ENCODE data around the gene SNTG2. TPM values are rescaled to one million over a fixed set of nuclear protein-coding genes. Genes with fewer than 3 reads are reported as not detected.

The SNTG2 gene
- total and polyA plus RNA-seq, 4 donors, result not detected

DNA sequence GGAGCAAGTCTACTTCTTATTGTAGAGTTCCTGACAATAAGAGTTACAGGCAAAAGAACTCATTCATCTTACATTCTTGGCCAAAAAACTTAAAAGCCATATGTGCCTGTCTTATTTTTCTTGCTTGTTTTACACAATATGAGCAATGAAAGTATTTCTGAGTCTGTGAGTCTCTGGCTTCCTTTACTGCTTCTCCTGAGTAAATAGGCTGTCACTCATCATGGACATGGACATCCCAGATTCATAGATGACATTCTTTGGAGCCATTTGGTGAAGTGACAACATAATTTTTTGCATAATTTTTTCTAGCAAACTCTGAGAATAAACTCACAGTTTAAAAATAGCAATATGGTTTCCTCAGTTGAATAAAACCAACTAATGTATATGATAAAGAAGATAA is 179.3 kb downstream of the SNTG2 start:
- Histone ChIP-seq H3K36me3 (ENCODE audit: control insufficient read depth in 4 of 4, insufficient read depth in 3 of 4, low read depth in 1 of 4, low read length in 3 of 4) (no peaks in the 10 kb centered on the region), H3K9ac (ENCODE audit: low read depth in 1 of 2, low read length in 2 of 2) (no peak overlapping the region), H3K9me3 (ENCODE audit: control insufficient read depth in 4 of 4, low read length in 3 of 4) (no peaks in the 10 kb centered on the region), H3K4me3 (ENCODE audit: low read depth in 1 of 3, low read length in 3 of 3) (no peak overlapping the region), H3K27ac (ENCODE audit: low read depth in 1 of 2, low read length in 2 of 2) (no peak overlapping the region), H3K27me3 (ENCODE audit: control insufficient read depth in 4 of 4, insufficient read depth in 4 of 4, low read length in 3 of 4) (no peaks in the 10 kb centered on the region), H3K4me1 (ENCODE audit: control insufficient read depth in 4 of 4, insufficient read depth in 4 of 4, low read length in 3 of 4) (no peaks in the 10 kb centered on the region)
- TF ChIP-seq SP1 (IDR thresholded peaks at IDR 0.05) (no peak), YY1 (IDR thresholded peaks at IDR 0.05) (no peak), HNF4G (IDR thresholded peaks at IDR 0.05) (no peak), NR2F2 (IDR thresholded peaks at IDR 0.05) (no peak), TAF1 (conservative IDR thresholded peaks at IDR 0.05) (no peak), RXRA (IDR thresholded peaks at IDR 0.05) (no peak), HNF4A (conservative IDR thresholded peaks at IDR 0.05) (no peak), JUND (IDR thresholded peaks at IDR 0.05) (no peak), FOXA2 (IDR thresholded peaks at IDR 0.05) (no peak), EGR1 (IDR thresholded peaks at IDR 0.05; ENCODE audit: low read depth in 2 of 2) (no peak)
- TF ChIP-seq, protein P1, sequence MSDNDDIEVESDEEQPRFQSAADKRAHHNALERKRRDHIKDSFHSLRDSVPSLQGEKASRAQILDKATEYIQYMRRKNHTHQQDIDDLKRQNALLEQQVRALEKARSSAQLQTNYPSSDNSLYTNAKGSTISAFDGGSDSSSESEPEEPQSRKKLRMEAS (IDR thresholded peaks at IDR 0.05), result no peak
- TF ChIP-seq, protein P2, sequence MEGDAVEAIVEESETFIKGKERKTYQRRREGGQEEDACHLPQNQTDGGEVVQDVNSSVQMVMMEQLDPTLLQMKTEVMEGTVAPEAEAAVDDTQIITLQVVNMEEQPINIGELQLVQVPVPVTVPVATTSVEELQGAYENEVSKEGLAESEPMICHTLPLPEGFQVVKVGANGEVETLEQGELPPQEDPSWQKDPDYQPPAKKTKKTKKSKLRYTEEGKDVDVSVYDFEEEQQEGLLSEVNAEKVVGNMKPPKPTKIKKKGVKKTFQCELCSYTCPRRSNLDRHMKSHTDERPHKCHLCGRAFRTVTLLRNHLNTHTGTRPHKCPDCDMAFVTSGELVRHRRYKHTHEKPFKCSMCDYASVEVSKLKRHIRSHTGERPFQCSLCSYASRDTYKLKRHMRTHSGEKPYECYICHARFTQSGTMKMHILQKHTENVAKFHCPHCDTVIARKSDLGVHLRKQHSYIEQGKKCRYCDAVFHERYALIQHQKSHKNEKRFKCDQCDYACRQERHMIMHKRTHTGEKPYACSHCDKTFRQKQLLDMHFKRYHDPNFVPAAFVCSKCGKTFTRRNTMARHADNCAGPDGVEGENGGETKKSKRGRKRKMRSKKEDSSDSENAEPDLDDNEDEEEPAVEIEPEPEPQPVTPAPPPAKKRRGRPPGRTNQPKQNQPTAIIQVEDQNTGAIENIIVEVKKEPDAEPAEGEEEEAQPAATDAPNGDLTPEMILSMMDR (IDR thresholded peaks at IDR 0.05; ENCODE audit: low read depth, low read length, missing input control), result no peak
- TF ChIP-seq, protein P3, sequence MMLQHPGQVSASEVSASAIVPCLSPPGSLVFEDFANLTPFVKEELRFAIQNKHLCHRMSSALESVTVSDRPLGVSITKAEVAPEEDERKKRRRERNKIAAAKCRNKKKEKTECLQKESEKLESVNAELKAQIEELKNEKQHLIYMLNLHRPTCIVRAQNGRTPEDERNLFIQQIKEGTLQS (IDR thresholded peaks at IDR 0.05), result no peak
- TF ChIP-seq, protein P4, sequence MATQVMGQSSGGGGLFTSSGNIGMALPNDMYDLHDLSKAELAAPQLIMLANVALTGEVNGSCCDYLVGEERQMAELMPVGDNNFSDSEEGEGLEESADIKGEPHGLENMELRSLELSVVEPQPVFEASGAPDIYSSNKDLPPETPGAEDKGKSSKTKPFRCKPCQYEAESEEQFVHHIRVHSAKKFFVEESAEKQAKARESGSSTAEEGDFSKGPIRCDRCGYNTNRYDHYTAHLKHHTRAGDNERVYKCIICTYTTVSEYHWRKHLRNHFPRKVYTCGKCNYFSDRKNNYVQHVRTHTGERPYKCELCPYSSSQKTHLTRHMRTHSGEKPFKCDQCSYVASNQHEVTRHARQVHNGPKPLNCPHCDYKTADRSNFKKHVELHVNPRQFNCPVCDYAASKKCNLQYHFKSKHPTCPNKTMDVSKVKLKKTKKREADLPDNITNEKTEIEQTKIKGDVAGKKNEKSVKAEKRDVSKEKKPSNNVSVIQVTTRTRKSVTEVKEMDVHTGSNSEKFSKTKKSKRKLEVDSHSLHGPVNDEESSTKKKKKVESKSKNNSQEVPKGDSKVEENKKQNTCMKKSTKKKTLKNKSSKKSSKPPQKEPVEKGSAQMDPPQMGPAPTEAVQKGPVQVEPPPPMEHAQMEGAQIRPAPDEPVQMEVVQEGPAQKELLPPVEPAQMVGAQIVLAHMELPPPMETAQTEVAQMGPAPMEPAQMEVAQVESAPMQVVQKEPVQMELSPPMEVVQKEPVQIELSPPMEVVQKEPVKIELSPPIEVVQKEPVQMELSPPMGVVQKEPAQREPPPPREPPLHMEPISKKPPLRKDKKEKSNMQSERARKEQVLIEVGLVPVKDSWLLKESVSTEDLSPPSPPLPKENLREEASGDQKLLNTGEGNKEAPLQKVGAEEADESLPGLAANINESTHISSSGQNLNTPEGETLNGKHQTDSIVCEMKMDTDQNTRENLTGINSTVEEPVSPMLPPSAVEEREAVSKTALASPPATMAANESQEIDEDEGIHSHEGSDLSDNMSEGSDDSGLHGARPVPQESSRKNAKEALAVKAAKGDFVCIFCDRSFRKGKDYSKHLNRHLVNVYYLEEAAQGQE (IDR thresholded peaks at IDR 0.05), result no peak
- TF ChIP-seq, protein P5, sequence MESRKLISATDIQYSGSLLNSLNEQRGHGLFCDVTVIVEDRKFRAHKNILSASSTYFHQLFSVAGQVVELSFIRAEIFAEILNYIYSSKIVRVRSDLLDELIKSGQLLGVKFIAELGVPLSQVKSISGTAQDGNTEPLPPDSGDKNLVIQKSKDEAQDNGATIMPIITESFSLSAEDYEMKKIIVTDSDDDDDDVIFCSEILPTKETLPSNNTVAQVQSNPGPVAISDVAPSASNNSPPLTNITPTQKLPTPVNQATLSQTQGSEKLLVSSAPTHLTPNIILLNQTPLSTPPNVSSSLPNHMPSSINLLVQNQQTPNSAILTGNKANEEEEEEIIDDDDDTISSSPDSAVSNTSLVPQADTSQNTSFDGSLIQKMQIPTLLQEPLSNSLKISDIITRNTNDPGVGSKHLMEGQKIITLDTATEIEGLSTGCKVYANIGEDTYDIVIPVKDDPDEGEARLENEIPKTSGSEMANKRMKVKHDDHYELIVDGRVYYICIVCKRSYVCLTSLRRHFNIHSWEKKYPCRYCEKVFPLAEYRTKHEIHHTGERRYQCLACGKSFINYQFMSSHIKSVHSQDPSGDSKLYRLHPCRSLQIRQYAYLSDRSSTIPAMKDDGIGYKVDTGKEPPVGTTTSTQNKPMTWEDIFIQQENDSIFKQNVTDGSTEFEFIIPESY (IDR thresholded peaks at IDR 0.05), result no peak
- DNase-seq (ENCODE audit: low spot score), result no peak

DNA sequence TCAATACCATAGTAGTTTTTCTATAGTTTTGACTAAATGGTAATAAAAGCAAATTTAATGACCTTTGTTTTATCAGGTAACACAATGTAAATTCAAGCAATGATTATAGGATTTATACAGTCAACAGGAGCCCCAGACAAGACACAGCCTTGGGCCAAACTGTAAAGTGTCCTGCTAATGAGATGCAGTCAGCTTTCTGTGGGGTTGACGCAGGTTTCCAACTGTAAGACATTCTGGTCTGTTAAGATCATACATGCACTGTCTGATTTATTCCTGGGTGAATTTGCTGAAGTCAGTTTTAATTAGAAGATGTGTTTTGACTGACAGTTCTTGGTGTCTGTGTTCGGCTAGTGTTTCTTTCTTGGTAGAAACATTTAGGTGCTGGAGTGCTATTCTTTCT is 180.3 kb downstream of the SNTG2 start:
- TF ChIP-seq YY1 (IDR thresholded peaks at IDR 0.05) (no peak), HNF4G (IDR thresholded peaks at IDR 0.05) (no peak), HNF4A (conservative IDR thresholded peaks at IDR 0.05) (no peak), GABPA (IDR thresholded peaks at IDR 0.05 in 1 of 2, conservative IDR thresholded peaks at IDR 0.05 in 1 of 2) (no peak), SP1 (IDR thresholded peaks at IDR 0.05) (no peak)

More for the DNA sequence above, 180.3 kb downstream of the SNTG2 start:
- H3K9ac ChIP-seq (ENCODE audit: low read depth in 1 of 2, low read length in 2 of 2), result no peak overlapping the region
- whole genome bisulfite sequencing, result 70% methylated on average over 2 of the region's 2 CpGs
- no peaks in the 10 kb centered on the region for H3K36me3 ChIP-seq (ENCODE audit: control insufficient read depth in 4 of 4, insufficient read depth in 3 of 4, low read depth in 1 of 4, low read length in 3 of 4)
- no peak overlapping the region for H3K27ac ChIP-seq (ENCODE audit: low read depth in 1 of 2, low read length in 2 of 2)
- H3K9me3 ChIP-seq (ENCODE audit: control insufficient read depth in 4 of 4, low read length in 3 of 4), result no peaks in the 10 kb centered on the region
- no peaks in the 10 kb centered on the region for H3K27me3 ChIP-seq (ENCODE audit: control insufficient read depth in 4 of 4, insufficient read depth in 4 of 4, low read length in 3 of 4)
- H3K4me3 ChIP-seq (ENCODE audit: low read depth in 1 of 3, low read length in 3 of 3), result no peak overlapping the region
- H3K4me1 ChIP-seq (ENCODE audit: control insufficient read depth in 4 of 4, insufficient read depth in 4 of 4, low read length in 3 of 4), result no peaks in the 10 kb centered on the region
- no peak for DNase-seq (ENCODE audit: low spot score)
